Measurements from ENCODE around the gene SASS6.

Gene SASS6

GRCh38 chr1:100115524-100115923, 17.2 kb downstream of the SASS6 start:
- DNase-seq (ENCODE audit: low spot score): no peak
- in situ Hi-C loops (cut with MboI; ENCODE audit: low pct_unique_long_range_greater_than_20kb, low sequenced_read_pairs, unreplicated experiment): no loop called here

GRCh38 chr1:100109554-100110066, 23.1 kb downstream of the SASS6 start:
- no peak for TF ChIP-seq CTCF (IDR thresholded peaks at IDR 0.05; ENCODE audit: extremely low read depth, insufficient read depth, missing control alignments)
- in situ Hi-C loops (cut with MboI; ENCODE audit: low pct_unique_long_range_greater_than_20kb, low sequenced_read_pairs, unreplicated experiment): no loop called here
- no peak for DNase-seq (ENCODE audit: low spot score)

More at GRCh38 chr1:100115524-100115923, 17.2 kb downstream of the SASS6 start:
- no peak for TF ChIP-seq CTCF (IDR thresholded peaks at IDR 0.05; ENCODE audit: extremely low read depth, insufficient read depth, missing control alignments)

GRCh38 chr1:100107696-100108095, 25.0 kb downstream of the SASS6 start:
- no peak for DNase-seq (ENCODE audit: low spot score)
- TF ChIP-seq CTCF (IDR thresholded peaks at IDR 0.05; ENCODE audit: extremely low read depth, insufficient read depth, missing control alignments): no peak
- in situ Hi-C loops (cut with MboI; ENCODE audit: low pct_unique_long_range_greater_than_20kb, low sequenced_read_pairs, unreplicated experiment): no loop called here

GRCh38 chr1:100101564-100101963, 31.2 kb downstream of the SASS6 start:
- in situ Hi-C loops (cut with MboI; ENCODE audit: low pct_unique_long_range_greater_than_20kb, low sequenced_read_pairs, unreplicated experiment): no loop called here
- no peak for DNase-seq (ENCODE audit: low spot score)
- no peak for TF ChIP-seq CTCF (IDR thresholded peaks at IDR 0.05; ENCODE audit: extremely low read depth, insufficient read depth, missing control alignments)

- TF ChIP-seq CTCF (IDR thresholded peaks at IDR 0.05; ENCODE audit: extremely low read depth, insufficient read depth, missing control alignments): no peak
- DNase-seq (ENCODE audit: low spot score): no peak
Measured at GRCh38 chr1:100100202-100100601, 32.5 kb downstream of the SASS6 start.

GRCh38 chr1:100090471-100090870, 42.3 kb downstream of the SASS6 start:
- TF ChIP-seq CTCF (IDR thresholded peaks at IDR 0.05; ENCODE audit: extremely low read depth, insufficient read depth, missing control alignments): no peak
- in situ Hi-C loops (cut with MboI; ENCODE audit: low pct_unique_long_range_greater_than_20kb, low sequenced_read_pairs, unreplicated experiment): no loop called here
- no peak for DNase-seq (ENCODE audit: low spot score)

More at GRCh38 chr1:100100202-100100601, 32.5 kb downstream of the SASS6 start:
- in situ Hi-C loops (cut with MboI; ENCODE audit: low pct_unique_long_range_greater_than_20kb, low sequenced_read_pairs, unreplicated experiment): no loop called here

- in situ Hi-C loops (cut with MboI; ENCODE audit: low pct_unique_long_range_greater_than_20kb, low sequenced_read_pairs, unreplicated experiment): no loop called here
- no peak for DNase-seq (ENCODE audit: low spot score)
- no peak for TF ChIP-seq CTCF (IDR thresholded peaks at IDR 0.05; ENCODE audit: extremely low read depth, insufficient read depth, missing control alignments)
Measured at GRCh38 chr1:100089082-100089481, 43.6 kb downstream of the SASS6 start.

Measured in GM13977 (cell line).